PC-3 (cell line): ENCODE data around the gene IDNK. TPM values are rescaled to one million over a fixed set of nuclear protein-coding genes. Genes with fewer than 3 reads are reported as not detected.
A peak's percentile ranks its signal among the peaks of the same experiment; 100 is the strongest.

ENCODE experiments used
- ATAC-seq: fragments of 200-7000 bp; cut with Tn5 transposase; 2 replicates; pipeline ENCODE4 v1.9.1; 2020; ENCODE audit warnings: mild to moderate bottlenecking, moderate library complexity
- BruUV-seq: library from RNA; stranded (reverse); fragments of 400-500 nt; replicated peaks from 2 replicates; lab custom pipeline; 2021; lab: Mats Ljungman, UMichigan
- CTCF ChIA-PET: fragments of 300-600 bp; sonication (Branson Sonifier 250); formaldehyde crosslinking; loops from one replicate; lab custom pipeline; 2022; ENCODE audit warnings: antibody characterized with exemption; lab: Charles Lee
- POLR2A ChIA-PET: fragments of 300-600 bp; sonication (Branson Sonifier 250); formaldehyde crosslinking; loops from one replicate; lab custom pipeline; 2022; ENCODE audit warnings: antibody characterized with exemption; ENCODE audit not compliant: unreplicated experiment; lab: Charles Lee
- DNase-seq: peaks from one replicate; pipeline ENCODE4 v3.0.0-alpha.2; 2015
- H2AFZ ChIP-seq: fragments of 300-600 bp; sonication (generic); 2 replicates; pipeline ENCODE4 v1.6.0; 2016; ENCODE audit warnings: antibody characterized with exemption, low read length
- H3F3A ChIP-seq: fragments of 300-600 bp; sonication (generic); one replicate; pipeline ENCODE4 v1.6.0; 2017; ENCODE audit warnings: antibody characterized with exemption, low read length, control low read depth, mild to moderate bottlenecking; ENCODE audit not compliant: unreplicated experiment
- H3K27ac ChIP-seq: fragments of 300-600 bp; sonication (generic); 2 replicates; pipeline ENCODE4 v1.5.1; 2016; ENCODE audit warnings: mild to moderate bottlenecking, low read length
- H3K27me3 ChIP-seq: fragments of 300-600 bp; sonication (generic); 2 replicates; pipeline ENCODE4 v1.6.1; 2016; ENCODE audit warnings: low read length, mixed read lengths
- H3K36me3 ChIP-seq: fragments of 300-600 bp; sonication (generic); 2 replicates; pipeline ENCODE4 v1.6.1; 2016; ENCODE audit warnings: low read depth, mixed run types, low read length, mixed read lengths
- H3K4me1 ChIP-seq: fragments of 300-600 bp; sonication (generic); 2 replicates; pipeline ENCODE4 v1.5.1; 2016; ENCODE audit warnings: low read length; ENCODE audit not compliant: insufficient read depth
- H3K4me2 ChIP-seq: fragments of 300-600 bp; sonication (generic); 2 replicates; pipeline ENCODE4 v1.6.0; 2016; ENCODE audit warnings: low read length
- H3K4me3 ChIP-seq: fragments of 300-600 bp; sonication (generic); 2 replicates; pipeline ENCODE4 v1.5.1; 2016; ENCODE audit warnings: mild to moderate bottlenecking, low read length, mixed read lengths
- H3K79me2 ChIP-seq: fragments of 300-600 bp; sonication (generic); 2 replicates; pipeline ENCODE4 v1.6.1; 2017; ENCODE audit warnings: low read length, mixed read lengths
- H3K9ac ChIP-seq: fragments of 300-600 bp; sonication (generic); 2 replicates; pipeline ENCODE4 v1.6.0; 2016; ENCODE audit warnings: mild to moderate bottlenecking, low read length
- H3K9me2 ChIP-seq: fragments of 300-600 bp; sonication (generic); replicated peaks from 2 replicates; pipeline ENCODE4 v1.6.1; 2016; ENCODE audit warnings: mixed run types, low read length, mixed read lengths
- H3K9me3 ChIP-seq: fragments of 300-600 bp; sonication (generic); 2 replicates; pipeline ENCODE4 v1.6.1; 2016; ENCODE audit warnings: low read length, mixed read lengths
- H4K20me1 ChIP-seq: fragments of 300-600 bp; sonication (generic); 2 replicates; pipeline ENCODE4 v1.6.1; 2016; ENCODE audit warnings: low read length, mixed read lengths
- CTCF ChIP-seq: fragments of 300-600 bp; sonication (generic); conservative IDR thresholded peaks from 2 replicates; pipeline ENCODE4 v1.5.1; 2017; ENCODE audit warnings: antibody characterized with exemption, low read depth, mild to moderate bottlenecking, low read length
- EZH2 ChIP-seq: fragments of 300-600 bp; sonication (generic); IDR thresholded peaks from one replicate; pipeline ENCODE4 v1.6.1; 2017; ENCODE audit warnings: antibody characterized with exemption, mild to moderate bottlenecking, low read length; ENCODE audit not compliant: unreplicated experiment
- EZH2phosphoT487 ChIP-seq: fragments of 300-600 bp; sonication (generic); IDR thresholded peaks from 2 replicates; pipeline ENCODE4 v1.6.1; 2018; ENCODE audit warnings: mild to moderate bottlenecking, antibody characterized with exemption, low read length, borderline replicate concordance
- intact Hi-C: fragments of 100-400 bp; cut with micrococcal nuclease; formaldehyde crosslinking; loops from 2 replicates; pipeline ENCODE4 v1.9.0; 2023
- total RNA-seq: library from RNA; depleted of rRNA; stranded (reverse); fragments of >200 nt; gene quantifications from 2 replicates; pipeline ENCODE4 v1.2.3, GENCODE V29; 2014

IDNK gene
- total RNA-seq, 1 experiment from 2014 or later: 1.4 TPM

- no peak for ATAC-seq
- Histone ChIP-seq H3K9me3 (no peaks in the 10 kb centered on the region), H3K27me3 (no peaks in the 10 kb centered on the region), H3K9me2 (no peaks in the 10 kb centered on the region), H3F3A (no peaks in the 10 kb centered on the region), H3K9ac (no peak overlapping the region), H3K79me2 (no peaks in the 10 kb centered on the region), H3K4me1 (no peaks in the 10 kb centered on the region), H3K27ac (no peak overlapping the region), H3K36me3 (no peaks in the 10 kb centered on the region), H2AFZ (no peak overlapping the region), H3K4me2 (no peak overlapping the region), H3K4me3 (no peak overlapping the region), H4K20me1 (no peaks in the 10 kb centered on the region)
- no TSS peak for BruUV-seq
- ChIA-PET POLR2A (no interaction called here), CTCF (no interaction called here)
- intact Hi-C loops: no loop called here
- TF ChIP-seq CTCF: no peak
- TF ChIP-seq EZH2: no peak
- no peak for TF ChIP-seq EZH2phosphoT487
- DNase-seq: peak; percentile 26
Measured at GRCh38 chr9:83582029-83582428, 40.9 kb upstream of the IDNK start.

GRCh38 chr9:83583151-83584014 is 39.6 kb upstream of the IDNK start:
- peak; percentile 64 for DNase-seq
- POLR2A ChIA-PET: no interaction called here
- no TSS peak for BruUV-seq

More at GRCh38 chr9:83583151-83584014, 39.6 kb upstream of the IDNK start:
- ATAC-seq: peak; percentile 49
- Histone ChIP-seq H3K9me2 (no peaks in the 10 kb centered on the region), H3K79me2 (no peaks in the 10 kb centered on the region), H3K36me3 (no peaks in the 10 kb centered on the region), H3K27ac (no peak overlapping the region), H3F3A (no peaks in the 10 kb centered on the region), H4K20me1 (no peaks in the 10 kb centered on the region), H3K4me2 (no peak overlapping the region), H3K9ac (no peak overlapping the region), H2AFZ (no peak overlapping the region), H3K4me1 (no peaks in the 10 kb centered on the region), H3K4me3 (no peak overlapping the region), H3K9me3 (no peaks in the 10 kb centered on the region), H3K27me3 (no peaks in the 10 kb centered on the region)
- CTCF ChIA-PET: no interaction called here
- TF ChIP-seq CTCF (peak; percentile 76), EZH2phosphoT487 (no peak), EZH2 (no peak)
- intact Hi-C loops: no loop called here
